Endothelial cell of umbilical vein (primary cell): ENCODE data around the gene GADL1. TPM values are rescaled to one million over a fixed set of nuclear protein-coding genes. Genes with fewer than 3 reads are reported as not detected.
A peak's percentile ranks its signal among the peaks of the same experiment; 100 is the strongest.

Source experiments
- BruUV-seq: library from RNA; stranded (reverse); fragments of 400-500 nt; replicated peaks from 2 replicates; lab custom pipeline; 2021; lab: Mats Ljungman, UMichigan
- CTCF ChIA-PET: fragments of 300-600, 350-600 bp; sonication (Branson Sonifier 250); formaldehyde crosslinking; loops from one replicate; lab custom pipeline; 2021; ENCODE audit warnings: antibody characterized with exemption, inconsistent platforms; lab: Charles Lee
- POLR2A ChIA-PET: fragments of 300-600, 350-600 bp; sonication (Branson Sonifier 250); formaldehyde crosslinking; loops from one replicate; lab custom pipeline; 2021; ENCODE audit warnings: antibody characterized with exemption, inconsistent platforms; lab: Charles Lee
- DNase-seq: peaks from one replicate; pipeline ENCODE4 v3.0.0-alpha.2; 2011; ENCODE audit warnings: low read depth, low spot score
- FAIRE-seq: peaks from 2 replicates; lab custom pipeline; 2011; peaks lifted over from hg19 to GRCh38; lab: Jason Lieb, UNC
- H2AFZ ChIP-seq: 2 replicates; pipeline ENCODE4 v1.6.0; 2012; ENCODE audit warnings: low read depth, low read length, control low read depth, inconsistent platforms
- H3K27ac ChIP-seq: 2 replicates; pipeline ENCODE4 v1.5.1; 2011; ENCODE audit warnings: low read depth, mild to moderate bottlenecking, control low read depth, low read length, moderate library complexity; ENCODE audit not compliant: insufficient read depth
- H3K27me3 ChIP-seq, 2 experiments: 2 replicates each; pipeline versions ENCODE4 v1.6.0 to v1.6.1; 2011; ENCODE audit warnings: low read length in 2 of 2, mixed read lengths in 1 of 2; ENCODE audit not compliant: control insufficient read depth in 2 of 2, insufficient read depth in 2 of 2
- H3K36me3 ChIP-seq, 2 experiments: 2 replicates in 1 of 2; 3 replicates in 1 of 2; pipeline ENCODE4 v1.5.1; 2011; ENCODE audit warnings: low read length in 2 of 2, mild to moderate bottlenecking in 1 of 2, moderate library complexity in 1 of 2; ENCODE audit not compliant: control insufficient read depth in 2 of 2, insufficient read depth in 2 of 2; ENCODE audit errors: extremely low read depth in 1 of 2
- H3K4me1 ChIP-seq: 3 replicates; pipeline ENCODE4 v1.5.1; 2011; ENCODE audit warnings: mild to moderate bottlenecking, low read length; ENCODE audit not compliant: control insufficient read depth, insufficient read depth; ENCODE audit errors: extremely low read depth
- H3K4me2 ChIP-seq: 2 replicates; pipeline ENCODE4 v1.6.1; 2011; ENCODE audit warnings: low read length, control low read depth, mixed read lengths; ENCODE audit not compliant: insufficient read depth
- H3K4me3 ChIP-seq, 3 experiments: fragments of 200-600 bp in 1 of 3; sonication (generic), shearing (Covaris generic) in 1 of 3; replicated peaks in 1 of 3; 2 replicates each; pipeline ENCODE4 v1.5.1; 2011 to 2016; ENCODE audit warnings: control low read depth in 3 of 3, low read length in 3 of 3, mild to moderate bottlenecking in 2 of 3, inconsistent platforms in 1 of 3, low read depth in 1 of 3, moderate library complexity in 1 of 3; ENCODE audit not compliant: insufficient read depth in 1 of 3
- H3K79me2 ChIP-seq: 2 replicates; pipeline ENCODE4 v1.6.0; 2012; ENCODE audit warnings: low read length, inconsistent platforms; ENCODE audit not compliant: control insufficient read depth, insufficient read depth
- H3K9ac ChIP-seq: replicated peaks from 2 replicates; pipeline ENCODE3; 2011; ENCODE audit warnings: low read length, control low read depth; ENCODE audit not compliant: insufficient read depth; ENCODE audit errors: extremely low read depth
- H3K9me1 ChIP-seq: replicated peaks from 3 replicates; pipeline ENCODE4 v1.6.0; 2011; ENCODE audit warnings: mild to moderate bottlenecking, low read length; ENCODE audit not compliant: control insufficient read depth, insufficient read depth; ENCODE audit errors: extremely low read depth
- H3K9me3 ChIP-seq: replicated peaks from 2 replicates; pipeline ENCODE4 v1.5.1; 2012; ENCODE audit warnings: low read length, inconsistent platforms; ENCODE audit not compliant: control insufficient read depth, insufficient read depth
- H4K20me1 ChIP-seq: replicated peaks from 2 replicates; pipeline ENCODE3; 2011; ENCODE audit warnings: mild to moderate bottlenecking, low read length; ENCODE audit not compliant: control insufficient read depth, insufficient read depth; ENCODE audit errors: extremely low read depth
- EZH2 ChIP-seq: IDR thresholded peaks from 2 replicates; pipeline ENCODE4 v1.6.1; 2012; ENCODE audit warnings: borderline replicate concordance, low read depth, mild to moderate bottlenecking, moderate library complexity, low read length, inconsistent platforms; ENCODE audit not compliant: severe bottlenecking
- JUN ChIP-seq: IDR thresholded peaks from 2 replicates; pipeline ENCODE4 v1.6.1; 2011; ENCODE audit warnings: borderline replicate concordance, low read depth; ENCODE audit not compliant: insufficient read length, insufficient read depth
- POLR2AphosphoS5 ChIP-seq: IDR thresholded peaks from 2 replicates; pipeline ENCODE4 v1.6.1; 2012; ENCODE audit warnings: low read depth, mild to moderate bottlenecking, control low read depth, low read length, moderate library complexity; ENCODE audit not compliant: insufficient read depth
- dilution Hi-C: fragments of 300-500 bp; cut with MboI; formaldehyde crosslinking; loops from one replicate; pipeline ENCODE4 v1.15.0; 2019; ENCODE audit warnings: low sequenced_read_pairs; ENCODE audit not compliant: extremely low pct_ligation_motif_present
- intact Hi-C: fragments of 100-400 bp; cut with micrococcal nuclease; formaldehyde crosslinking; loops from one replicate; pipeline ENCODE4 v1.10.0; 2022
- polyA plus RNA-seq, 4 experiments: library from polyadenylated mRNA; depleted of rRNA in 3 of 4; stranded (reverse) in 3 of 4; unstranded in 1 of 4; fragments of >200 nt; gene quantifications; 2 replicates each; pipeline versions ENCODE4 v1.2.1 to v1.2.3, GENCODE V29; 2011 to 2012; ENCODE audit warnings: missing spikeins in 1 of 4
- total RNA-seq: library from RNA; stranded (reverse); gene quantifications from 2 replicates; pipeline ENCODE4 v1.2.3, GENCODE V29; 2021
- TF ChIP-seq, protein P1 (sequence below), 2 donors: IDR thresholded peaks; 1 replicate in 1 of 2; 2 replicates in 1 of 2; pipeline ENCODE4 v1.5.1; 2011; ENCODE audit warnings: low read length in 2 of 2, mild to moderate bottlenecking in 2 of 2, moderate library complexity in 2 of 2, control low read depth in 1 of 2, inconsistent platforms in 1 of 2, low read depth in 1 of 2; ENCODE audit not compliant: insufficient read depth in 1 of 2; ENCODE audit errors: extremely low read depth in 1 of 2
- TF ChIP-seq, protein P2 (sequence below): IDR thresholded peaks from 2 replicates; pipeline ENCODE4 v1.6.1; 2011; ENCODE audit not compliant: insufficient read depth, insufficient read length

The GADL1 gene
- total and polyA plus RNA-seq, 2 donors (not counting 3 experiments of a cell fraction or from before 2014, with no cell fraction given) = not detected

DNA sequence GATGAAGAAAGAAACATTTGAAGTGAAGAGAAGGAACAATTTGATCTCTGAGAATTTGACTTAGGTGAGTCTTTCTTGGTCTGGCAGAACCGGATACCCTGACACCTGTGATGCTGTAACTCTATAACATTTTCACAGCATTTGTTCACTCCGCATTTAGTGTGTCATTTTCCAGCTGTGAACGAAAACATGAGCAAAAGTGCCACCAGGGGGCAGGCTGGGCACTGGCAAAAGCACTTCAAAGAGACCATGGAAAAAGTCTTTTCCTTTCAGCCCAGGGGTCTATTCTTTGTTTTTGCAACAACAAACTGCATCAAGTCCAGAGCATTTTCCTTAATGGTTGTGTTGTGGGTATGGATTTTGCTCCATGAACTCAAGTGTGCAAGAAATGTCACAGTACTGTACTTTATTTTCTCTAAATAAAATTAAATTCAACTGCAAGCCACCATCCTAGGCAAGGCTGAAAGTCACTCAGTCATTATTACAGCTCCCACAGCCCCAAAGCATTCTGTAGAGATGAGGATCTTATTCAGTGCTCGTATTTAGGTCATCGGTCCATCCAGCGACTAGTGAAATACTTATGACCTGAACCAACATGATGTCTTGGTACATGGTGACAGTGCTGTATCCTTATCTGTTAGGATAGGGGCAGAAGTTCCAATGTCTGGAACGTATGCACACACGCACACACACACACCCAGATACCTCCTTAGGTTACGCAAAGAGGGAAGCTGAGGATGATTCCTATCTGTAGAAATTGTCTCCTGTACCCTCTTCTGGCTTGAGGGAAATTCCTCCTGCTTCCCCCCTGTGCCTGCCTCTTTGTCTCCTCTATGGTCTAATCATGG is 125.5 kb downstream of the GADL1 start:
- H3K79me2 ChIP-seq = no peaks in the 10 kb centered on the region
- FAIRE-seq = peak; percentile 66
- no peak overlapping the region for H3K4me2 ChIP-seq
- DNase-seq = peak; percentile 70
- H3K9me1 ChIP-seq = no peaks in the 10 kb centered on the region
- CTCF ChIA-PET = interaction anchor here (0.5 to 6.6 kb wide), 24 partner anchors 9 to 756 kb away, joined by 3 to 125 read pairs (median 3); no protein-coding TSS in a partner anchor
- no peak overlapping the region for H2AFZ ChIP-seq
- H3K27me3 ChIP-seq = peaks cover 0 to 3% of the 10 kb centered on the region in 2 experiments
- H3K9ac ChIP-seq = no peak overlapping the region
- no peak overlapping the region for H3K4me3 ChIP-seq
- H3K4me1 ChIP-seq = no peaks in the 10 kb centered on the region
- POLR2A ChIA-PET = no interaction called here
- no peaks in the 10 kb centered on the region for H4K20me1 ChIP-seq
- no peaks in the 10 kb centered on the region for H3K36me3 ChIP-seq
- no peak overlapping the region for H3K27ac ChIP-seq
- intact Hi-C loops (loop anchor here (1.0 to 5.0 kb wide), 5 partner anchors 363 to 998 kb away; partner anchors contain the start of gene STT3B), dilution Hi-C loops (loop anchor here (25.0 kb wide), 1 partner anchor 732 kb away; no protein-coding TSS in a partner anchor)
- H3K9me3 ChIP-seq = no peaks in the 10 kb centered on the region
- BruUV-seq = no TSS peak
- TF ChIP-seq JUN = no peak
- TF ChIP-seq, protein P1, sequence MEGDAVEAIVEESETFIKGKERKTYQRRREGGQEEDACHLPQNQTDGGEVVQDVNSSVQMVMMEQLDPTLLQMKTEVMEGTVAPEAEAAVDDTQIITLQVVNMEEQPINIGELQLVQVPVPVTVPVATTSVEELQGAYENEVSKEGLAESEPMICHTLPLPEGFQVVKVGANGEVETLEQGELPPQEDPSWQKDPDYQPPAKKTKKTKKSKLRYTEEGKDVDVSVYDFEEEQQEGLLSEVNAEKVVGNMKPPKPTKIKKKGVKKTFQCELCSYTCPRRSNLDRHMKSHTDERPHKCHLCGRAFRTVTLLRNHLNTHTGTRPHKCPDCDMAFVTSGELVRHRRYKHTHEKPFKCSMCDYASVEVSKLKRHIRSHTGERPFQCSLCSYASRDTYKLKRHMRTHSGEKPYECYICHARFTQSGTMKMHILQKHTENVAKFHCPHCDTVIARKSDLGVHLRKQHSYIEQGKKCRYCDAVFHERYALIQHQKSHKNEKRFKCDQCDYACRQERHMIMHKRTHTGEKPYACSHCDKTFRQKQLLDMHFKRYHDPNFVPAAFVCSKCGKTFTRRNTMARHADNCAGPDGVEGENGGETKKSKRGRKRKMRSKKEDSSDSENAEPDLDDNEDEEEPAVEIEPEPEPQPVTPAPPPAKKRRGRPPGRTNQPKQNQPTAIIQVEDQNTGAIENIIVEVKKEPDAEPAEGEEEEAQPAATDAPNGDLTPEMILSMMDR (IDR thresholded peaks at IDR 0.05; ENCODE audit: extremely low read depth in 1 of 2, insufficient read depth in 1 of 2, low read depth in 1 of 2, low read length in 2 of 2) = peak; percentile 80 to 85
- TF ChIP-seq EZH2 = no peak
- no peak for TF ChIP-seq POLR2AphosphoS5
- TF ChIP-seq, protein P2, sequence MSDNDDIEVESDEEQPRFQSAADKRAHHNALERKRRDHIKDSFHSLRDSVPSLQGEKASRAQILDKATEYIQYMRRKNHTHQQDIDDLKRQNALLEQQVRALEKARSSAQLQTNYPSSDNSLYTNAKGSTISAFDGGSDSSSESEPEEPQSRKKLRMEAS = no peak
